Astrocyte of the cerebellum (primary cell): Measurements from ENCODE around the gene SS18L1.

Experiments
- DNase-seq: peaks from one replicate; pipeline ENCODE4 v3.0.0-alpha.2; 2011; ENCODE audit warnings: low read depth
- H3K4me3 ChIP-seq: 2 replicates; pipeline ENCODE4 v1.5.1; 2011; ENCODE audit warnings: mild to moderate bottlenecking, low read depth, low read length, moderate library complexity
- CTCF ChIP-seq: IDR thresholded peaks from 2 replicates; pipeline ENCODE4 v1.5.1; 2012; ENCODE audit warnings: low read length, low read depth, moderate library complexity, mild to moderate bottlenecking; ENCODE audit errors: missing control alignments
- in situ Hi-C: cut with HindIII; loops from 2 replicates; pipeline ENCODE4 v1.10.0; 2017; ENCODE audit warnings: low sequenced_read_pairs

SS18L1 gene

DNA sequence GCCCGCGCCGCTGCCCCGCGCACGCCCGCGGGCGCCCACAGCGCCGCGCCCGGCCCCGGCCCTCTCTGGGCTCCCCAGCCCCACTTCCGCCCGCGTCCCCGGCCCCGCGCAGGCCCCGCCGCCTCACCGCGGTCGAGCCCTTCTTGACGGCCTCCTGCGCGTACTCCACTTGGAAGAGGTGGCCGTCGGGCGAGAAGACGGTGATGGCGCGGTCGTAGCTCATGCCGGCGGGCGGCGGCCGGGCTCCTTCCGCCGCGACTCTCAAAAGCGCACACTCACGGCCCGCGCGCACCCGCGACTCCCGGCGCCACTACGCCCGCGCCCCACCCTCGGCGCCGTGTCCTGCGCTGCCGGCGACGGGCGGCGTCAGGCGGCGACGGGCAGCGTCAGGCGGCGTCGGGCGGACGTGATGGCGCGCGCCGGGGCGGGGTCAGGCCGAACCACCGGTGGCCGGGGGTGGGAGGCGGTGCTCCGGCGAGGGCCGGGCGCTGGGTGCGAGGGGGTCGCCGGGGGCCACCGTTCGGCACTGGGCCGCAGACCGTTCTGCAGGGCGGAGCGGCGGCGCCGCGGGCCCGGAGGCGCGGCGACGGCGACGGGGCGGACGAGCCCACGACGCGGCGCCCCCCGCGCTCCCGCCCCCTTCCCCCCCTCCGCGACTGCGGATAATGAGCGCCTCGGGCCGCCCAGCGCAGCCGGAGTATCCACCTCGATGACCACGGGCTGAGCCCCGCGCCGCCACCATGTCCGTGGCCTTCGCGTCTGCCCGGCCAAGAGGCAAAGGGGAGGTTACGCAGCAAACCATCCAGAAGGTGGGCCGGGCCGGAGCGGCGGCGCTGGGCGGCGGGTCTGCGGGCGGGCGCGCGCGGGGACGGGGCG is at the start of gene SS18L1, which contains the start of gene PSMA7:
TSS of gene SS18L1 (plus strand) at position 689 of the 876 bp plus-strand sequence. CDS start at position 741, 52 bp downstream.
TSS of gene PSMA7 (minus strand) at position 314 of the 876 bp plus-strand sequence. CDS start at position 223, 91 bp downstream.
- TF ChIP-seq CTCF = no peak
- peak; percentile 39 for DNase-seq
- in situ Hi-C loops = no loop called here
- peak within 1 kb of the TSS; percentile 68 for H3K4me3 ChIP-seq

GRCh38 chr20:62096421-62097380 is 46.9 kb upstream of the SS18L1 start:
- no peak for DNase-seq
- in situ Hi-C loops = no loop called here
- no peak overlapping the region for H3K4me3 ChIP-seq
- TF ChIP-seq CTCF = no peak

- TF ChIP-seq CTCF = no peak
- in situ Hi-C loops = no loop called here
- no peak overlapping the region for H3K4me3 ChIP-seq
- no peak for DNase-seq
Measured at GRCh38 chr20:62097881-62098407, 45.6 kb upstream of the SS18L1 start.

- in situ Hi-C loops = no loop called here
- TF ChIP-seq CTCF = no peak
- no peak for DNase-seq
Measured at GRCh38 chr20:62101078-62101477, 42.5 kb upstream of the SS18L1 start.

GRCh38 chr20:62103508-62104233 is 39.9 kb upstream of the SS18L1 start:
- DNase-seq = no peak
- H3K4me3 ChIP-seq = no peak overlapping the region
- no peak for TF ChIP-seq CTCF
- in situ Hi-C loops = no loop called here

More at GRCh38 chr20:62101078-62101477, 42.5 kb upstream of the SS18L1 start:
- no peak overlapping the region for H3K4me3 ChIP-seq
